IPS DF 6.9 (cell line): ENCODE measurements around the gene CTNNBL1.
A peak's percentile ranks its signal among the peaks of the same experiment; 100 is the strongest.

Source experiments
- DNase-seq: peaks from one replicate; pipeline ENCODE4 v3.0.0-alpha.2; 2013; ENCODE audit warnings: low read depth, low spot score
- H3K27ac ChIP-seq: one replicate; pipeline ENCODE4 v1.5.1; 2013; ENCODE audit warnings: low read length, control low read depth
- H3K27me3 ChIP-seq: 2 replicates; pipeline ENCODE4 v1.6.1; 2013; ENCODE audit warnings: mild to moderate bottlenecking, low read length; ENCODE audit not compliant: control insufficient read depth, insufficient read depth
- H3K36me3 ChIP-seq: 2 replicates; pipeline ENCODE4 v1.6.1; 2013; ENCODE audit warnings: low read length; ENCODE audit not compliant: control insufficient read depth, insufficient read depth
- H3K4me1 ChIP-seq: 2 replicates; pipeline ENCODE4 v1.6.1; 2013; ENCODE audit warnings: low read length; ENCODE audit not compliant: control insufficient read depth, insufficient read depth
- H3K4me3 ChIP-seq: 2 replicates; pipeline ENCODE4 v1.5.1; 2013; ENCODE audit warnings: mild to moderate bottlenecking, low read length
- H3K9me3 ChIP-seq: 2 replicates; pipeline ENCODE4 v1.6.1; 2013; ENCODE audit warnings: low read length, inconsistent platforms; ENCODE audit not compliant: control insufficient read depth, insufficient read depth
- WGBS: extraction: QIAGEN DNeasy Blood & Tissue Kit; methylation state at CpG from one replicate; pipeline ENCODE4 v1.1.7; 2013; ENCODE audit warnings: mixed read lengths, missing lambda C conversion rate; ENCODE audit not compliant: insufficient read length, insufficient coverage; 5-methylcytosine and 5-hydroxymethylcytosine counted together

Gene CTNNBL1

GRCh38 chr20:37798312-37798711 lies 104.5 kb downstream of the CTNNBL1 start:
- Histone ChIP-seq H3K9me3 (no peaks in the 10 kb centered on the region), H3K4me1 (no peaks in the 10 kb centered on the region)

GRCh38 chr20:37800618-37801017 lies 106.8 kb downstream of the CTNNBL1 start:
- H3K27ac ChIP-seq: no peak overlapping the region
- H3K4me3 ChIP-seq: no peak overlapping the region
- no peaks in the 10 kb centered on the region for H3K36me3 ChIP-seq
- no peaks in the 10 kb centered on the region for H3K27me3 ChIP-seq
- no peak for DNase-seq
- WGBS: no CpG with 5 or more reads among the region's 4 CpGs
- H3K9me3 ChIP-seq: no peaks in the 10 kb centered on the region
- H3K4me1 ChIP-seq: no peaks in the 10 kb centered on the region

More at GRCh38 chr20:37798312-37798711, 104.5 kb downstream of the CTNNBL1 start:
- DNase-seq: no peak
- Histone ChIP-seq H3K27me3 (no peaks in the 10 kb centered on the region), H3K36me3 (no peaks in the 10 kb centered on the region), H3K27ac (no peak overlapping the region), H3K4me3 (no peak overlapping the region)
- no CpG with 5 or more reads among the region's 2 CpGs for WGBS

GRCh38 chr20:37801921-37802320 lies 108.1 kb downstream of the CTNNBL1 start:
- no peaks in the 10 kb centered on the region for H3K27me3 ChIP-seq
- no CpG with 5 or more reads among the region's 2 CpGs for WGBS
- DNase-seq: no peak
- no peaks in the 10 kb centered on the region for H3K36me3 ChIP-seq
- H3K9me3 ChIP-seq: no peaks in the 10 kb centered on the region
- no peaks in the 10 kb centered on the region for H3K4me1 ChIP-seq
- no peak overlapping the region for H3K27ac ChIP-seq
- no peak overlapping the region for H3K4me3 ChIP-seq

GRCh38 chr20:37803438-37804307 lies 109.8 kb downstream of the CTNNBL1 start:
- Histone ChIP-seq H3K36me3 (no peaks in the 10 kb centered on the region), H3K27me3 (no peaks in the 10 kb centered on the region), H3K4me1 (no peaks in the 10 kb centered on the region), H3K9me3 (no peaks in the 10 kb centered on the region), H3K4me3 (no peak overlapping the region), H3K27ac (no peak overlapping the region)
- DNase-seq: no peak
- WGBS: no CpG with 5 or more reads among the region's 8 CpGs

- no peak overlapping the region for H3K4me3 ChIP-seq
- no peaks in the 10 kb centered on the region for H3K27me3 ChIP-seq
- H3K4me1 ChIP-seq: no peaks in the 10 kb centered on the region
- no CpG with 5 or more reads among the region's 16 CpGs for WGBS
- no peaks in the 10 kb centered on the region for H3K9me3 ChIP-seq
- no peak for DNase-seq
- H3K27ac ChIP-seq: no peak overlapping the region
- no peaks in the 10 kb centered on the region for H3K36me3 ChIP-seq
These were observed 111.0 kb downstream of the CTNNBL1 start for GRCh38 chr20:37804584-37805566.

- WGBS: no CpG with 5 or more reads among the region's 5 CpGs
- H3K36me3 ChIP-seq: no peaks in the 10 kb centered on the region
These were observed 113.8 kb downstream of the CTNNBL1 start for GRCh38 chr20:37807471-37808232.

GRCh38 chr20:37808233-37809070 lies 114.6 kb downstream of the CTNNBL1 start:
- no peaks in the 10 kb centered on the region for H3K9me3 ChIP-seq
- no peaks in the 10 kb centered on the region for H3K36me3 ChIP-seq
- no peaks in the 10 kb centered on the region for H3K4me1 ChIP-seq
- no peaks in the 10 kb centered on the region for H3K27me3 ChIP-seq
- H3K4me3 ChIP-seq: no peak overlapping the region
- no CpG with 5 or more reads among the region's 7 CpGs for WGBS
- DNase-seq: no peak
- no peak overlapping the region for H3K27ac ChIP-seq

More at GRCh38 chr20:37807471-37808232, 113.8 kb downstream of the CTNNBL1 start:
- DNase-seq: no peak
- no peaks in the 10 kb centered on the region for H3K9me3 ChIP-seq
- H3K4me3 ChIP-seq: no peak overlapping the region
- no peak overlapping the region for H3K27ac ChIP-seq
- no peaks in the 10 kb centered on the region for H3K27me3 ChIP-seq
- no peaks in the 10 kb centered on the region for H3K4me1 ChIP-seq

GRCh38 chr20:37810027-37810426 lies 116.2 kb downstream of the CTNNBL1 start:
- H3K4me1 ChIP-seq: no peaks in the 10 kb centered on the region
- DNase-seq: no peak
- H3K36me3 ChIP-seq: no peaks in the 10 kb centered on the region
- no peaks in the 10 kb centered on the region for H3K27me3 ChIP-seq
- no CpG with 5 or more reads among the region's 4 CpGs for WGBS
- no peaks in the 10 kb centered on the region for H3K9me3 ChIP-seq
- no peak overlapping the region for H3K4me3 ChIP-seq
- H3K27ac ChIP-seq: no peak overlapping the region

GRCh38 chr20:37816003-37816402 lies 122.2 kb downstream of the CTNNBL1 start:
- no CpG with 5 or more reads among the region's 2 CpGs for WGBS
- H3K27me3 ChIP-seq: no peaks in the 10 kb centered on the region

More at GRCh38 chr20:37816003-37816402, 122.2 kb downstream of the CTNNBL1 start:
- Histone ChIP-seq H3K4me1 (peaks cover 4% of the 10 kb centered on the region; the same call in 1 of the 2 replicates), H3K9me3 (no peaks in the 10 kb centered on the region), H3K36me3 (no peaks in the 10 kb centered on the region), H3K4me3 (no peak overlapping the region), H3K27ac (no peak overlapping the region)
- DNase-seq: peak; percentile 9
